ENCODE results near the gene RSU1.

The RSU1 gene

DNA sequence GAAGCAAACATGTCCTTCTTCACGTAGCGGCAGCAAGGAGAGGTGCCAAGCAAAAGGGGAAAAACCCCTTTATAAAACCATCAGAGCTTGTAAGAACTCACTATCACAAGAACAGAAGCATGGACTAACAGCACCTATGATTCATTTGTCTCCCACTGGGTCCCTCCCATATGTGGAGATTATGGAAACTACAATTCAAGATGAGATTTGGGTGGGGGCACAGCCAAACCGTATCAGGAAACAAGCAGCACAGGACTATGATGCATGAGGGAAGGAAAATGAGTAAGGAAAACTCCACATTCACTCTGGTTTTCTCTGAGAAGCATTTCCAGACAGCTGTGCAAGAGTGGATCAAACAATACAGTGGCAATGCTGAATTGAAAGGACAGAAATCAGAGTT lies 81.6 kb downstream of the RSU1 start:
- H3K9me3 ChIP-seq (ENCODE audit: control insufficient read depth, low read length) = peaks cover 6% of the 10 kb centered on the region
- no peak overlapping the region for H3K23ac ChIP-seq (ENCODE audit: low read length in 2 of 2)
- peaks cover 3 to 55% of the 10 kb centered on the region in 2 experiments for H3K36me3 ChIP-seq (ENCODE audit: control insufficient read depth in 1 of 2, insufficient read depth in 2 of 2, low read depth in 1 of 2, low read length in 2 of 2)
- H2BK120ac ChIP-seq (ENCODE audit: low read depth, low read length) = no peak overlapping the region
- H3K18ac ChIP-seq (ENCODE audit: low read depth in 1 of 2, low read length in 2 of 2) = no peak overlapping the region
- no peak overlapping the region for H3K4ac ChIP-seq (ENCODE audit: low read depth in 1 of 2, low read length in 2 of 2)
- no peak overlapping the region for H3K27ac ChIP-seq (ENCODE audit: low read length, poor library complexity, severe bottlenecking)
- 97% methylated on average over 3 of the region's 3 CpGs for WGBS
- H2BK5ac ChIP-seq (ENCODE audit: low read depth, low read length, poor library complexity, severe bottlenecking) = no peak overlapping the region
- no peak overlapping the region for H4K8ac ChIP-seq (ENCODE audit: low read length)
- H3K79me1 ChIP-seq (replicated peaks; ENCODE audit: low read length, poor library complexity, severe bottlenecking) = peaks cover 13% of the 10 kb centered on the region
- no peak overlapping the region for H2BK12ac ChIP-seq (ENCODE audit: low read length in 2 of 2)
- H3K9ac ChIP-seq (ENCODE audit: low read length) = no peak overlapping the region
- H3K14ac ChIP-seq (ENCODE audit: low read length in 2 of 2) = no peak overlapping the region
- no peak overlapping the region for H2BK15ac ChIP-seq (ENCODE audit: low read depth, poor library complexity, severe bottlenecking)
- H2AK5ac ChIP-seq (ENCODE audit: low read length, severe bottlenecking) = no peak overlapping the region
- no peak for DNase-seq
- H2AFZ ChIP-seq (ENCODE audit: low read depth, low read length) = no peak overlapping the region
- no peak overlapping the region for H4K91ac ChIP-seq (ENCODE audit: low read length)
- H3K27me3 ChIP-seq (ENCODE audit: control insufficient read depth in 1 of 2, insufficient read depth in 1 of 2, low read length in 2 of 2) = no peaks in the 10 kb centered on the region
- no peak overlapping the region for H3K4me3 ChIP-seq (ENCODE audit: insufficient read depth in 1 of 2, low read depth in 1 of 2, low read length in 2 of 2)
- H3K4me2 ChIP-seq (ENCODE audit: low read length, poor library complexity, severe bottlenecking) = no peak overlapping the region
- no peaks in the 10 kb centered on the region for H3K4me1 ChIP-seq (ENCODE audit: control insufficient read depth, insufficient read depth, low read depth, low read length)

- Histone ChIP-seq H3K27me3 (ENCODE audit: control insufficient read depth in 1 of 2, insufficient read depth in 1 of 2, low read length in 2 of 2) (no peaks in the 10 kb centered on the region), H3K9ac (ENCODE audit: low read length) (no peak overlapping the region), H4K91ac (ENCODE audit: low read length) (no peak overlapping the region), H3K4ac (ENCODE audit: low read depth in 1 of 2, low read length in 2 of 2) (no peak overlapping the region), H2AK5ac (ENCODE audit: low read length, severe bottlenecking) (no peak overlapping the region), H3K4me2 (ENCODE audit: low read length, poor library complexity, severe bottlenecking) (no peak overlapping the region), H3K4me1 (ENCODE audit: control insufficient read depth, insufficient read depth, low read depth, low read length) (no peaks in the 10 kb centered on the region), H3K9me3 (ENCODE audit: control insufficient read depth, low read length) (peaks cover 8% of the 10 kb centered on the region), H3K18ac (ENCODE audit: low read depth in 1 of 2, low read length in 2 of 2) (no peak overlapping the region), H3K79me1 (replicated peaks; ENCODE audit: low read length, poor library complexity, severe bottlenecking) (peaks cover 21% of the 10 kb centered on the region), H2BK15ac (ENCODE audit: low read depth, poor library complexity, severe bottlenecking) (no peak overlapping the region), H4K8ac (ENCODE audit: low read length) (no peak overlapping the region), H3K23ac (ENCODE audit: low read length in 2 of 2) (no peak overlapping the region), H2BK5ac (ENCODE audit: low read depth, low read length, poor library complexity, severe bottlenecking) (no peak overlapping the region), H3K4me3 (ENCODE audit: insufficient read depth in 1 of 2, low read depth in 1 of 2, low read length in 2 of 2) (no peak overlapping the region), H2AFZ (ENCODE audit: low read depth, low read length) (no peak overlapping the region), H2BK120ac (ENCODE audit: low read depth, low read length) (no peak overlapping the region), H2BK12ac (ENCODE audit: low read length in 2 of 2) (no peak overlapping the region), H3K36me3 (ENCODE audit: control insufficient read depth in 1 of 2, insufficient read depth in 2 of 2, low read depth in 1 of 2, low read length in 2 of 2) (peaks cover 13 to 78% of the 10 kb centered on the region in 2 experiments), H3K14ac (ENCODE audit: low read length in 2 of 2) (no peak overlapping the region), H3K27ac (ENCODE audit: low read length, poor library complexity, severe bottlenecking) (no peak overlapping the region)
- no peak for DNase-seq
These were observed 84.8 kb downstream of the RSU1 start for GRCh38 chr10:16732376-16732775.

- Histone ChIP-seq H2AFZ (ENCODE audit: low read depth, low read length) (no peak overlapping the region), H2BK5ac (ENCODE audit: low read depth, low read length, poor library complexity, severe bottlenecking) (no peak overlapping the region), H3K4me3 (ENCODE audit: insufficient read depth in 1 of 2, low read depth in 1 of 2, low read length in 2 of 2) (no peak overlapping the region), H2AK5ac (ENCODE audit: low read length, severe bottlenecking) (no peak overlapping the region), H3K4me1 (ENCODE audit: control insufficient read depth, insufficient read depth, low read depth, low read length) (no peaks in the 10 kb centered on the region), H3K27me3 (ENCODE audit: control insufficient read depth in 1 of 2, insufficient read depth in 1 of 2, low read length in 2 of 2) (no peaks in the 10 kb centered on the region), H4K8ac (ENCODE audit: low read length) (no peak overlapping the region), H3K9me3 (ENCODE audit: control insufficient read depth, low read length) (peaks cover 8% of the 10 kb centered on the region), H3K18ac (ENCODE audit: low read depth in 1 of 2, low read length in 2 of 2) (no peak overlapping the region), H3K27ac (ENCODE audit: low read length, poor library complexity, severe bottlenecking) (no peak overlapping the region), H2BK12ac (ENCODE audit: low read length in 2 of 2) (no peak overlapping the region), H2BK120ac (ENCODE audit: low read depth, low read length) (no peak overlapping the region), H3K23ac (ENCODE audit: low read length in 2 of 2) (no peak overlapping the region), H4K91ac (ENCODE audit: low read length) (no peak overlapping the region), H3K79me1 (replicated peaks; ENCODE audit: low read length, poor library complexity, severe bottlenecking) (peaks cover 17% of the 10 kb centered on the region), H3K4me2 (ENCODE audit: low read length, poor library complexity, severe bottlenecking) (no peak overlapping the region), H3K36me3 (ENCODE audit: control insufficient read depth in 1 of 2, insufficient read depth in 2 of 2, low read depth in 1 of 2, low read length in 2 of 2) (peaks cover 15 to 82% of the 10 kb centered on the region in 2 experiments), H2BK15ac (ENCODE audit: low read depth, poor library complexity, severe bottlenecking) (no peak overlapping the region), H3K14ac (ENCODE audit: low read length in 2 of 2) (no peak overlapping the region), H3K4ac (ENCODE audit: low read depth in 1 of 2, low read length in 2 of 2) (no peak overlapping the region), H3K9ac (ENCODE audit: low read length) (no peak overlapping the region)
- DNase-seq = no peak
- WGBS = 99% methylated on average over 5 of the region's 5 CpGs
These were observed 89.0 kb downstream of the RSU1 start for GRCh38 chr10:16728266-16728665.

DNA sequence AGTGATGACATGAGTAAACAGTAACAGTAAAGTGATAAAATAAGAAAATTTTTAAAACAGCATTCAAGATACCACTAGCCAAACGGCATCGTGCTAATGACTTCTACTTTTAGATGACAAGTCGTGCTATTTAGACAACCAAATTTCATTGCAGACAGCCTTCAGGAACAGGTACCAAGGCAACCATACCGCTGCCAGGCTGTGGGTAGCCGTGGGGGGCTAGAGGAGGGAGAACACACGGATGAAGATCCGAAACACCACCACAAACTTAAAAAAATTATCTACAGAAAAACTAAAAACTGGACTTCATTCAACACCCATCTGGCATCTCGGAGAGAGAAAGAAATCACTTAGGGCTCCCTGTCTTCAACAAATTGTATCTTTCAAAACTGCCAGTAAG lies 89.6 kb downstream of the RSU1 start:
- Histone ChIP-seq H2AFZ (ENCODE audit: low read depth, low read length) (no peak overlapping the region), H3K4me2 (ENCODE audit: low read length, poor library complexity, severe bottlenecking) (no peak overlapping the region), H3K27me3 (ENCODE audit: control insufficient read depth in 1 of 2, insufficient read depth in 1 of 2, low read length in 2 of 2) (no peaks in the 10 kb centered on the region), H3K9ac (ENCODE audit: low read length) (no peak overlapping the region), H4K8ac (ENCODE audit: low read length) (no peak overlapping the region), H3K14ac (ENCODE audit: low read length in 2 of 2) (no peak overlapping the region), H2BK120ac (ENCODE audit: low read depth, low read length) (no peak overlapping the region), H3K9me3 (ENCODE audit: control insufficient read depth, low read length) (peaks cover 6% of the 10 kb centered on the region), H3K4me3 (ENCODE audit: insufficient read depth in 1 of 2, low read depth in 1 of 2, low read length in 2 of 2) (no peak overlapping the region), H3K23ac (ENCODE audit: low read length in 2 of 2) (no peak overlapping the region), H4K91ac (ENCODE audit: low read length) (no peak overlapping the region), H3K4ac (ENCODE audit: low read depth in 1 of 2, low read length in 2 of 2) (no peak overlapping the region), H3K27ac (ENCODE audit: low read length, poor library complexity, severe bottlenecking) (no peak overlapping the region), H2BK15ac (ENCODE audit: low read depth, poor library complexity, severe bottlenecking) (no peak overlapping the region), H2AK5ac (ENCODE audit: low read length, severe bottlenecking) (no peak overlapping the region), H2BK5ac (ENCODE audit: low read depth, low read length, poor library complexity, severe bottlenecking) (no peak overlapping the region), H3K79me1 (replicated peaks; ENCODE audit: low read length, poor library complexity, severe bottlenecking) (peaks cover 17% of the 10 kb centered on the region), H3K4me1 (ENCODE audit: control insufficient read depth, insufficient read depth, low read depth, low read length) (no peaks in the 10 kb centered on the region), H3K18ac (ENCODE audit: low read depth in 1 of 2, low read length in 2 of 2) (no peak overlapping the region), H3K36me3 (ENCODE audit: control insufficient read depth in 1 of 2, insufficient read depth in 2 of 2, low read depth in 1 of 2, low read length in 2 of 2) (peaks cover 15 to 79% of the 10 kb centered on the region in 2 experiments), H2BK12ac (ENCODE audit: low read length in 2 of 2) (no peak overlapping the region)
- no peak for DNase-seq
- 89% methylated on average over 6 of the region's 8 CpGs for WGBS
